GM13977 (cell line): ENCODE measurements around the gene KSR1.

Experiments used
- DNase-seq: peaks from one replicate; pipeline ENCODE4 v3.0.0; 2012; ENCODE audit warnings: low spot score
- CTCF ChIP-seq: IDR thresholded peaks from 2 replicates; pipeline ENCODE4 v1.5.1; 2012; ENCODE audit warnings: mild to moderate bottlenecking, control low read depth; ENCODE audit not compliant: insufficient read depth; ENCODE audit errors: extremely low read depth, missing control alignments
- in situ Hi-C: fragments of 300-500 bp; cut with MboI; formaldehyde crosslinking; loops from one replicate; pipeline ENCODE4 v1.12.0; 2022; ENCODE audit warnings: low sequenced_read_pairs, low pct_unique_long_range_greater_than_20kb, mixed read lengths, inconsistent platforms; ENCODE audit not compliant: unreplicated experiment

The KSR1 gene

GRCh38 chr17:27486741-27487140 is 30.5 kb downstream of the KSR1 start:
- in situ Hi-C loops, result no loop called here

GRCh38 chr17:27488231-27488630 is 32.0 kb downstream of the KSR1 start:
- no peak for DNase-seq
- in situ Hi-C loops, result no loop called here
- no peak for TF ChIP-seq CTCF

More at GRCh38 chr17:27486741-27487140, 30.5 kb downstream of the KSR1 start:
- no peak for TF ChIP-seq CTCF
- no peak for DNase-seq

GRCh38 chr17:27489045-27489715 is 32.9 kb downstream of the KSR1 start:
- TF ChIP-seq CTCF, result no peak
- in situ Hi-C loops, result no loop called here
- DNase-seq, result no peak

GRCh38 chr17:27490391-27490790 is 34.1 kb downstream of the KSR1 start:
- no peak for DNase-seq
- in situ Hi-C loops, result no loop called here
- no peak for TF ChIP-seq CTCF

GRCh38 chr17:27491713-27492190 is 35.5 kb downstream of the KSR1 start:
- DNase-seq, result peak; percentile 33
- no peak for TF ChIP-seq CTCF
- in situ Hi-C loops, result no loop called here

- in situ Hi-C loops, result no loop called here
- no peak for TF ChIP-seq CTCF
- no peak for DNase-seq
These were observed 36.2 kb downstream of the KSR1 start for GRCh38 chr17:27492470-27492869.

GRCh38 chr17:27493088-27493487 is 36.8 kb downstream of the KSR1 start:
- no peak for TF ChIP-seq CTCF
- DNase-seq, result no peak
- in situ Hi-C loops, result no loop called here
